K562 (cell line): Measurements from ENCODE around the gene ETV7. TPM values are rescaled to one million over a fixed set of nuclear protein-coding genes. Genes with fewer than 3 reads are reported as not detected.
A peak's percentile ranks its signal among the peaks of the same experiment; 100 is the strongest.

Source experiments
- ATAC-seq: fragments of 200-7000 bp; cut with Tn5 transposase; 3 replicates; pipeline ENCODE4 v1.9.1; 2020; ENCODE audit warnings: moderate library complexity
- BruUV-seq: library from RNA; stranded (reverse); fragments of 400-500 nt; replicated peaks from 2 replicates; lab custom pipeline; 2021; lab: Mats Ljungman, UMichigan
- CTCF ChIA-PET: fragments of 300-600 bp; formaldehyde crosslinking; extraction: SDS; loops from one replicate; lab custom pipeline; 2021; ENCODE audit warnings: low intra/inter-chr PET ratio; lab: Yijun Ruan, JAX
- POLR2A ChIA-PET: fragments of 300-600, 350-650 bp; sonication (Branson Sonifier 250); formaldehyde crosslinking; extraction: SDS; loops from one replicate; lab custom pipeline; 2021; ENCODE audit warnings: antibody characterized with exemption, inconsistent platforms; lab: Yijun Ruan, JAX
- DNase-seq, 4 experiments: peaks; one replicate each; pipeline versions ENCODE4 v3.0.0 to v3.0.0-alpha.2; 2011 to 2018; ENCODE audit warnings: low spot score in 3 of 4, mixed read lengths in 3 of 4; ENCODE audit errors: extremely low read depth in 1 of 4
- FAIRE-seq: peaks from 2 replicates; lab custom pipeline; 2011; peaks lifted over from hg19 to GRCh38; lab: Jason Lieb, UNC
- H2AFZ ChIP-seq: 2 replicates; pipeline ENCODE4 v1.6.0; 2011; ENCODE audit warnings: low read depth, low read length, control low read depth, inconsistent platforms
- H3K27ac ChIP-seq: fragments of 200-600 bp; 3 replicates; pipeline ENCODE4 v1.8.0; 2011; ENCODE audit warnings: low read depth, mild to moderate bottlenecking, control low read depth, inconsistent platforms, low read length, moderate library complexity, mixed read lengths; ENCODE audit errors: extremely low read depth
- H3K27me3 ChIP-seq, 2 experiments: fragments of 300-600 bp in 1 of 2; 2 replicates in 1 of 2; 3 replicates in 1 of 2; pipeline versions ENCODE4 v1.6.0 to v1.8.0; 2011; ENCODE audit warnings: inconsistent platforms in 2 of 2, low read length in 2 of 2, mild to moderate bottlenecking in 1 of 2, mixed read lengths in 1 of 2, moderate library complexity in 1 of 2; ENCODE audit not compliant: control insufficient read depth in 2 of 2, insufficient read depth in 2 of 2
- H3K36me3 ChIP-seq: fragments of 300-600 bp; 3 replicates; pipeline ENCODE4 v1.8.0; 2011; ENCODE audit warnings: mild to moderate bottlenecking, low read length, inconsistent platforms; ENCODE audit not compliant: control insufficient read depth, insufficient read depth
- H3K4me1 ChIP-seq, 2 experiments: fragments of 200-600 bp in 1 of 2; replicated peaks in 1 of 2; 2 replicates in 1 of 2; 3 replicates in 1 of 2; pipeline versions ENCODE4 v1.5.1 to v1.8.0; 2011; ENCODE audit warnings: inconsistent platforms in 2 of 2, low read length in 2 of 2, mild to moderate bottlenecking in 1 of 2, mixed read lengths in 1 of 2, moderate library complexity in 1 of 2; ENCODE audit not compliant: control insufficient read depth in 2 of 2, insufficient read depth in 2 of 2
- H3K4me2 ChIP-seq: 2 replicates; pipeline ENCODE4 v1.6.1; 2011; ENCODE audit warnings: low read length, control low read depth, inconsistent platforms, mixed read lengths; ENCODE audit not compliant: insufficient read depth
- H3K4me3 ChIP-seq: fragments of 200-600 bp; sonication (generic), shearing (Covaris generic); 2 replicates; pipeline ENCODE4 v1.5.1; 2016; ENCODE audit warnings: control low read depth, inconsistent platforms
- H3K79me2 ChIP-seq: fragments of 200-600 bp; 3 replicates; pipeline ENCODE4 v1.8.0; 2011; ENCODE audit warnings: low read length, inconsistent platforms; ENCODE audit not compliant: control insufficient read depth, insufficient read depth
- H3K9ac ChIP-seq, 2 experiments: 2 replicates each; pipeline versions ENCODE4 v1.6.0 to v1.6.1; 2011; ENCODE audit warnings: low read depth in 2 of 2, low read length in 2 of 2, control low read depth in 1 of 2, inconsistent platforms in 1 of 2, mild to moderate bottlenecking in 1 of 2, mixed read lengths in 1 of 2; ENCODE audit not compliant: insufficient read depth in 1 of 2
- H3K9me1 ChIP-seq: one replicate; pipeline ENCODE4 v1.6.0; 2011; ENCODE audit warnings: inconsistent platforms, mild to moderate bottlenecking, low read length, moderate library complexity; ENCODE audit not compliant: control insufficient read depth, insufficient read depth
- H3K9me3 ChIP-seq: replicated peaks from 2 replicates; pipeline ENCODE4 v1.5.1; 2011; ENCODE audit warnings: low read depth, low read length, inconsistent platforms; ENCODE audit not compliant: control insufficient read depth, insufficient read depth
- H4K20me1 ChIP-seq: replicated peaks from 2 replicates; pipeline ENCODE4 v1.6.1; 2011; ENCODE audit warnings: low read length, inconsistent platforms, mixed read lengths; ENCODE audit not compliant: control insufficient read depth, insufficient read depth
- ATF1 ChIP-seq, 2 experiments: fragments of 450-650 bp in 1 of 2; IDR thresholded peaks; 2 replicates each; pipeline ENCODE4 v1.6.1; 2016; ENCODE audit warnings: missing compliant biosample characterization in 1 of 2, missing genetic modification characterization in 1 of 2
- SAP30 ChIP-seq: fragments of 200-600 bp; sonication (generic); IDR thresholded peaks from 2 replicates; pipeline ENCODE4 v1.6.1; 2012; ENCODE audit warnings: borderline replicate concordance, low read depth, mild to moderate bottlenecking, moderate library complexity, low read length, control low read depth, inconsistent platforms; ENCODE audit not compliant: insufficient read depth, poor library complexity, severe bottlenecking
- WGBS: fragments of 100-300 bp; shearing (Covaris generic); methylation state at CpG from one replicate; pipeline ENCODE4 v1.1.6; 2016; ENCODE audit warnings: low coverage, mixed read lengths; ENCODE audit not compliant: insufficient coverage; ENCODE audit errors: missing lambda C conversion rate; 5-methylcytosine and 5-hydroxymethylcytosine counted together
- in situ Hi-C: fragments of 300-500 bp; cut with MboI; formaldehyde crosslinking; loops from 4 replicates; pipeline ENCODE4 v1.15.0; 2018; ENCODE audit warnings: inconsistent platforms, mixed read lengths
- intact Hi-C: fragments of 100-400 bp; cut with micrococcal nuclease; formaldehyde crosslinking; loops from 2 replicates; pipeline ENCODE4 v1.14.2; 2022
- polyA plus RNA-seq, 8 experiments: library from polyadenylated mRNA; depleted of rRNA in 4 of 8; stranded (reverse) in 5 of 8; unstranded in 3 of 8; fragments of >200 nt; fragmentation: Nextera tagmentation in 2 of 8; fragmentation: Illumina TruSeq in 1 of 8; extraction: Ambion mirVana in 2 of 8; extraction: Trizol in 1 of 8; gene quantifications; 2 replicates each; pipeline versions ENCODE4 v1.2.1 to v1.2.3, GENCODE V29; 2011 to 2014; ENCODE audit warnings: inconsistent platforms in 1 of 8, missing spikeins in 1 of 8
- total RNA-seq, 7 experiments: library from RNA; depleted of rRNA in 6 of 7; stranded (reverse); fragments of >200 nt in 6 of 7; fragmentation: Illumina TruSeq in 2 of 7; extraction: Trizol in 2 of 7; gene quantifications; 2 replicates each; pipeline versions ENCODE4 v1.2.1 to v1.2.3, GENCODE V29; 2011 to 2021; ENCODE audit warnings: low replicate concordance in 1 of 7
- TF ChIP-seq, protein P1 (sequence below): fragments of 450-650 bp; IDR thresholded peaks from 2 replicates; pipeline ENCODE4 v1.6.1; 2016; ENCODE audit warnings: mild to moderate bottlenecking, moderate library complexity

Gene ETV7
- total and polyA plus RNA-seq, 9 of the 15 experiments (the other 6 are each of a cell fraction or from before 2014, with no cell fraction given), result 0.07 to 0.22 (median 0.14) TPM; not detected in 3

DNA sequence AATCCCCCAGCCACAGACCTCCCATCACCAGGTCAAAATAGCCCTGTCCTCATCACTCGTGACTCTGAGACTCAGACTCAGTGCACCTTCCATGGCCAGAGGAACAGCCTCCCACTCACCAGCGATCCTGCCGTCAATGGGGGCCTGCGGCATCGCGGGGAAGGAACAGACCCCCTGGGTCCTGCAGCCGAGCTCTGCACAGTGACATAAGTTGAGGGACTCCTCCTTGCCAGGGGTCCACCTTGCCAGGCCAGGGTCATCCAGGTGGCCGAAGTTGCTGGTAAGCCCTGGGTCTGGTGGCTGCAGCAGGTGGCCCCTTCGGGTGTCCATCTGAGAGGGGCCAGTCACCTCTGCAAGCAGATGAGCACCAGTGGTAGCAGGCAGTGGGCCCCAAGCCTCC, 16.3 kb downstream of the ETV7 start:
- no peak overlapping the region for H3K4me2 ChIP-seq
- H3K27me3 ChIP-seq, result peaks cover 45 to 76% of the 10 kb centered on the region in 2 experiments
- H3K36me3 ChIP-seq, result no peaks in the 10 kb centered on the region
- no peaks in the 10 kb centered on the region for H4K20me1 ChIP-seq
- no peak for DNase-seq
- no peak for FAIRE-seq
- H3K9me3 ChIP-seq, result no peaks in the 10 kb centered on the region
- TF ChIP-seq, protein P1, sequence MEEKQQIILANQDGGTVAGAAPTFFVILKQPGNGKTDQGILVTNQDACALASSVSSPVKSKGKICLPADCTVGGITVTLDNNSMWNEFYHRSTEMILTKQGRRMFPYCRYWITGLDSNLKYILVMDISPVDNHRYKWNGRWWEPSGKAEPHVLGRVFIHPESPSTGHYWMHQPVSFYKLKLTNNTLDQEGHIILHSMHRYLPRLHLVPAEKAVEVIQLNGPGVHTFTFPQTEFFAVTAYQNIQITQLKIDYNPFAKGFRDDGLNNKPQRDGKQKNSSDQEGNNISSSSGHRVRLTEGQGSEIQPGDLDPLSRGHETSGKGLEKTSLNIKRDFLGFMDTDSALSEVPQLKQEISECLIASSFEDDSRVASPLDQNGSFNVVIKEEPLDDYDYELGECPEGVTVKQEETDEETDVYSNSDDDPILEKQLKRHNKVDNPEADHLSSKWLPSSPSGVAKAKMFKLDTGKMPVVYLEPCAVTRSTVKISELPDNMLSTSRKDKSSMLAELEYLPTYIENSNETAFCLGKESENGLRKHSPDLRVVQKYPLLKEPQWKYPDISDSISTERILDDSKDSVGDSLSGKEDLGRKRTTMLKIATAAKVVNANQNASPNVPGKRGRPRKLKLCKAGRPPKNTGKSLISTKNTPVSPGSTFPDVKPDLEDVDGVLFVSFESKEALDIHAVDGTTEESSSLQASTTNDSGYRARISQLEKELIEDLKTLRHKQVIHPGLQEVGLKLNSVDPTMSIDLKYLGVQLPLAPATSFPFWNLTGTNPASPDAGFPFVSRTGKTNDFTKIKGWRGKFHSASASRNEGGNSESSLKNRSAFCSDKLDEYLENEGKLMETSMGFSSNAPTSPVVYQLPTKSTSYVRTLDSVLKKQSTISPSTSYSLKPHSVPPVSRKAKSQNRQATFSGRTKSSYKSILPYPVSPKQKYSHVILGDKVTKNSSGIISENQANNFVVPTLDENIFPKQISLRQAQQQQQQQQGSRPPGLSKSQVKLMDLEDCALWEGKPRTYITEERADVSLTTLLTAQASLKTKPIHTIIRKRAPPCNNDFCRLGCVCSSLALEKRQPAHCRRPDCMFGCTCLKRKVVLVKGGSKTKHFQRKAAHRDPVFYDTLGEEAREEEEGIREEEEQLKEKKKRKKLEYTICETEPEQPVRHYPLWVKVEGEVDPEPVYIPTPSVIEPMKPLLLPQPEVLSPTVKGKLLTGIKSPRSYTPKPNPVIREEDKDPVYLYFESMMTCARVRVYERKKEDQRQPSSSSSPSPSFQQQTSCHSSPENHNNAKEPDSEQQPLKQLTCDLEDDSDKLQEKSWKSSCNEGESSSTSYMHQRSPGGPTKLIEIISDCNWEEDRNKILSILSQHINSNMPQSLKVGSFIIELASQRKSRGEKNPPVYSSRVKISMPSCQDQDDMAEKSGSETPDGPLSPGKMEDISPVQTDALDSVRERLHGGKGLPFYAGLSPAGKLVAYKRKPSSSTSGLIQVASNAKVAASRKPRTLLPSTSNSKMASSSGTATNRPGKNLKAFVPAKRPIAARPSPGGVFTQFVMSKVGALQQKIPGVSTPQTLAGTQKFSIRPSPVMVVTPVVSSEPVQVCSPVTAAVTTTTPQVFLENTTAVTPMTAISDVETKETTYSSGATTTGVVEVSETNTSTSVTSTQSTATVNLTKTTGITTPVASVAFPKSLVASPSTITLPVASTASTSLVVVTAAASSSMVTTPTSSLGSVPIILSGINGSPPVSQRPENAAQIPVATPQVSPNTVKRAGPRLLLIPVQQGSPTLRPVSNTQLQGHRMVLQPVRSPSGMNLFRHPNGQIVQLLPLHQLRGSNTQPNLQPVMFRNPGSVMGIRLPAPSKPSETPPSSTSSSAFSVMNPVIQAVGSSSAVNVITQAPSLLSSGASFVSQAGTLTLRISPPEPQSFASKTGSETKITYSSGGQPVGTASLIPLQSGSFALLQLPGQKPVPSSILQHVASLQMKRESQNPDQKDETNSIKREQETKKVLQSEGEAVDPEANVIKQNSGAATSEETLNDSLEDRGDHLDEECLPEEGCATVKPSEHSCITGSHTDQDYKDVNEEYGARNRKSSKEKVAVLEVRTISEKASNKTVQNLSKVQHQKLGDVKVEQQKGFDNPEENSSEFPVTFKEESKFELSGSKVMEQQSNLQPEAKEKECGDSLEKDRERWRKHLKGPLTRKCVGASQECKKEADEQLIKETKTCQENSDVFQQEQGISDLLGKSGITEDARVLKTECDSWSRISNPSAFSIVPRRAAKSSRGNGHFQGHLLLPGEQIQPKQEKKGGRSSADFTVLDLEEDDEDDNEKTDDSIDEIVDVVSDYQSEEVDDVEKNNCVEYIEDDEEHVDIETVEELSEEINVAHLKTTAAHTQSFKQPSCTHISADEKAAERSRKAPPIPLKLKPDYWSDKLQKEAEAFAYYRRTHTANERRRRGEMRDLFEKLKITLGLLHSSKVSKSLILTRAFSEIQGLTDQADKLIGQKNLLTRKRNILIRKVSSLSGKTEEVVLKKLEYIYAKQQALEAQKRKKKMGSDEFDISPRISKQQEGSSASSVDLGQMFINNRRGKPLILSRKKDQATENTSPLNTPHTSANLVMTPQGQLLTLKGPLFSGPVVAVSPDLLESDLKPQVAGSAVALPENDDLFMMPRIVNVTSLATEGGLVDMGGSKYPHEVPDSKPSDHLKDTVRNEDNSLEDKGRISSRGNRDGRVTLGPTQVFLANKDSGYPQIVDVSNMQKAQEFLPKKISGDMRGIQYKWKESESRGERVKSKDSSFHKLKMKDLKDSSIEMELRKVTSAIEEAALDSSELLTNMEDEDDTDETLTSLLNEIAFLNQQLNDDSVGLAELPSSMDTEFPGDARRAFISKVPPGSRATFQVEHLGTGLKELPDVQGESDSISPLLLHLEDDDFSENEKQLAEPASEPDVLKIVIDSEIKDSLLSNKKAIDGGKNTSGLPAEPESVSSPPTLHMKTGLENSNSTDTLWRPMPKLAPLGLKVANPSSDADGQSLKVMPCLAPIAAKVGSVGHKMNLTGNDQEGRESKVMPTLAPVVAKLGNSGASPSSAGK, result no peak
- TF ChIP-seq SAP30 (no peak), ATF1 (CRISPR knock-in tag; IDR thresholded peaks at IDR 0.05) (no peak), ATF1 (tag; IDR thresholded peaks at IDR 0.05) (0 out of 2 replicates have a peak, but pooled peaks have one; percentile 1)
- TF ChIP-seq, all 486 proteins: peak for 1
- Histone ChIP-seq H3K27ac (no peak overlapping the region), H3K9ac (no peak overlapping the region), H3K9me1 (no peaks in the 10 kb centered on the region), H3K4me3 (no peak overlapping the region), H3K79me2 (no peaks in the 10 kb centered on the region), H3K4me1 (peaks cover 0 to 10% of the 10 kb centered on the region in 2 experiments; a peak in 1 of 5 replicates), H2AFZ (no peak overlapping the region)
- in situ Hi-C loops, result no loop called here
- CTCF ChIA-PET, result no interaction called here
- WGBS, result 1% methylated on average over 9 of the region's 9 CpGs
- no TSS peak for BruUV-seq
- intact Hi-C loops, result no loop called here
- ATAC-seq, result no peak
- POLR2A ChIA-PET, result interaction anchor here (0.6 kb wide), 1 partner anchor 416 kb away, joined by 3 read pairs; no protein-coding TSS in a partner anchor
